Activated CD8-positive, alpha-beta T cell treated with anti-CD3 and anti-CD28 coated beads, Interleukin-2, amount 10 ng/mL, durations not matched to agents 7 days and 5 days (primary cell): ENCODE results near the gene PRELID1. TPM values are rescaled to one million over a fixed set of nuclear protein-coding genes. Genes with fewer than 3 reads are reported as not detected.

Experiments
- ATAC-seq: fragments of 150-1000 bp; cut with Tn5 transposase; one replicate; pipeline ENCODE4 v1.10.0; 2021; ENCODE audit warnings: moderate library complexity
- CTCF ChIA-PET: fragments of 350-600 bp; sonication (Branson Sonifier 250); formaldehyde crosslinking; loops from one replicate; lab custom pipeline; 2021; ENCODE audit warnings: antibody characterized with exemption; lab: Charles Lee
- POLR2A ChIA-PET: fragments of 350-600 bp; sonication (Branson Sonifier 250); formaldehyde crosslinking; loops from one replicate; lab custom pipeline; 2021; ENCODE audit warnings: antibody characterized with exemption; lab: Charles Lee
- DNase-seq: peaks from one replicate; pipeline ENCODE4 v3.0.0-alpha.2; 2020
- H3K27ac Mint-ChIP-seq: one replicate; pipeline ENCODE4 v1.8.0; 2021; ENCODE audit warnings: mild to moderate bottlenecking, mixed read lengths
- H3K27me3 Mint-ChIP-seq: one replicate; pipeline ENCODE4 v1.8.0; 2021; ENCODE audit warnings: low read depth, mixed read lengths
- H3K36me3 Mint-ChIP-seq: one replicate; pipeline ENCODE4 v1.8.0; 2021; ENCODE audit warnings: low read depth, mixed read lengths
- H3K4me1 Mint-ChIP-seq: one replicate; pipeline ENCODE4 v1.8.0; 2021; ENCODE audit warnings: low read depth, mixed read lengths
- H3K4me3 Mint-ChIP-seq: one replicate; pipeline ENCODE4 v1.8.0; 2021; ENCODE audit warnings: mild to moderate bottlenecking, mixed read lengths
- H3K9me3 Mint-ChIP-seq: one replicate; pipeline ENCODE4 v1.8.0; 2022; ENCODE audit warnings: mixed read lengths; ENCODE audit not compliant: insufficient read depth
- total RNA-seq, 2 experiments: library from RNA; stranded (reverse); gene quantifications; one replicate each; pipeline ENCODE4 v1.2.3, GENCODE V29; 2021

Gene PRELID1
- total RNA-seq, 2 experiments from 2014 or later: 152 to 154 TPM

DNA sequence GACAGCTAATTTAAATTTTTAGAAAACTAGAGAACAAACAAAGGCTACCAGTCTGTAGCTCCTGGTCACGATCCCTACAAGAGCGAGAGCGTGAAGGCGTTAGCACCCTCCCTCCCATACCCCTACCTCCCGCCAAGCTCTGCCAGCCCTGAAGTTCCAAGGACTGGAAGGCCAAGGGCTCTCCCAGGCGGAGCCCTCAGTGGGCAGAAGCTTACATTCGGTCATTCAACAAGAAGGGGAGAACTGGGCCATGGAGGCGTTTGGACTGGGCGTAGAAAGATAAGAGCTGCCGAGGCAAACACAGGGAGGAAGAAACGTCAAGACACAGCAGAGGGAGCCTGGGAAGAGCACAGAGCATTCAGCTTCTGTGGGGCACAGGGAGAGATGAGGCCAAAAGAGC lies 5.1 kb downstream of the PRELID1 start:
- DNase-seq (no peak), ATAC-seq (no peak)
- Mint-ChIP-seq H3K36me3 (peaks cover 62% of the 10 kb centered on the region), H3K4me3 (no peak overlapping the region), H3K4me1 (peaks cover 73% of the 10 kb centered on the region), H3K27me3 (no peaks in the 10 kb centered on the region), H3K27ac (peak overlapping the region; percentile 14), H3K9me3 (no peaks in the 10 kb centered on the region)
- ChIA-PET POLR2A (interaction anchor here (1.0 to 2.3 kb wide), 3 partner anchors 9 to 147 kb away, joined by 3 to 7 read pairs (median 4); no protein-coding TSS in a partner anchor), CTCF (interaction anchor here (0.8 to 4.6 kb wide), 22 partner anchors 7 to 195 kb away, joined by 3 to 58 read pairs (median 10); partner anchors contain the start of genes LMAN2 and NSD1)

DNA sequence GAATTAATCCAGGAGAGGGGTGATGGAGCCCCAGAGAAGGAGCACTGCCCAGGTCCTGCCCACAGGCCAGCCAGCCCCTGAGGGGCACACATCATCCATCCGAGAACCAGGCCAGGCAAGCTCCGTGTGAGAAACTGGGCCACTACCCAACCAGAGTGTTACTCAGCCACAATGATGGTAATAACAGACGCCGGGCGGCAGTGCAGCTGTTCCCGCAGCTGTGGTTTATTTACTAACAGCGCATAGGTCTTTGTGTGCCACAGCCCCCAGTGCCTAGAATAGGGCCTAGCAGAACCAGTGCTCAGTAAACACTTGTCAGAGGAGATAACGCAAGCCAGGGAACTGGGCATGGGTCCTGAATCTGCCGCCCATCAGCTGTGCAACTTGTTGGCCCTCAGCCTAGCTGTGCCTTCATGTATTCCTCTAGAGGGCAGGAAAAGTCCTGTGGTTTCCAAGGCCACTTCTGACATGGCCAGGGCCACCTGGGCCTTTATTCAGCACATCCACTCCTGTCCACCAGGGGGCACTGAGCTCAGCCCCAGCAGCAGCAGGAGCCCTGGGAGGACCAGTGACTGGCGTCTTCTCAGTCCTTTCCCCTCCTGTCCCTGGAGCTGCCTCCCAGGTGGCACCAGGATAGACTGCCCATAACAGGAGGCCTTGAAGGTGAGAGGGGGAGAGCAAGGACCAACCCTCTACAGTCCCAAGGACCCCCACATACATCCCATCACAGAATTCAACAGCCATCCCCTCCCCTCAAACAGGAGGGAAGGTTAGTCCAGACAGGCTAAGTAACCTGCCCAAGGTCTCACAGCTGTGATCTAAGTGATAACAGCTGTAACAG lies 6.0 kb downstream of the PRELID1 start:
- peak; percentile 81 for DNase-seq
- Mint-ChIP-seq H3K4me1 (peaks cover 73% of the 10 kb centered on the region), H3K4me3 (peak overlapping the region; percentile 95), H3K27me3 (no peaks in the 10 kb centered on the region), H3K9me3 (no peaks in the 10 kb centered on the region), H3K36me3 (peaks cover 55% of the 10 kb centered on the region), H3K27ac (peak overlapping the region; percentile 75)
- ChIA-PET POLR2A (interaction anchor here (1.0 to 2.3 kb wide), 4 partner anchors 10 to 146 kb away, joined by 3 to 7 read pairs (median 4); no protein-coding TSS in a partner anchor), CTCF (interaction anchor here (0.6 to 4.6 kb wide), 43 partner anchors 8 to 649 kb away, joined by 3 to 58 read pairs (median 5); partner anchors contain the start of genes GRK6 and LMAN2)
- peak; percentile 17 for ATAC-seq

DNA sequence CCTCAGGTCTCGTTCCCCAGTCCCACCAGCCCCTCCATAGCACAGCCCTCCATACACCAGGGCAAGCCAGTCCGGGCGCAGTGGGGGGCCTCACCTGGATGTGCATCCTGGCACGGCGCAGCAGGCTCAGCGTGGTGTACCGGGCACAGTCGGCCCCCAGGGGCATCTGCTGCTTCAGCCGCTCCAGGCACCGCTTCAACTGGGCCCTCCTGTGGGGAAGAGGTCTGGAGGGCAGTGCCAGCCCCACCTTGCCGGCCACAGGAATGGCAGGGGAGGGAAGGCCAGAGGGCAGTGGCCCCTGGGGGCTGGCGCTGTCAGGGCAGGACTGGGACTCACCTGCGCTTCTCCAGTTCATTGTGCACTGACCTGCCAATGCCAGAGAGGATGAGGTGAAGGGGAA lies 6.7 kb downstream of the PRELID1 start:
- H3K27ac Mint-ChIP-seq: peak overlapping the region; percentile 92
- no peaks in the 10 kb centered on the region for H3K27me3 Mint-ChIP-seq
- H3K9me3 Mint-ChIP-seq: no peaks in the 10 kb centered on the region
- no peak for ATAC-seq
- no peak for DNase-seq
- peaks cover 66% of the 10 kb centered on the region for H3K4me1 Mint-ChIP-seq
- ChIA-PET CTCF (interaction anchor here (0.6 to 4.6 kb wide), 40 partner anchors 9 to 650 kb away, joined by 3 to 58 read pairs (median 5); partner anchors contain the start of genes GRK6 and LMAN2), POLR2A (interaction anchor here (1.0 to 2.3 kb wide), 2 partner anchors 54 to 145 kb away, joined by 3 to 7 read pairs; no protein-coding TSS in a partner anchor)
- peak overlapping the region; percentile 95 for H3K4me3 Mint-ChIP-seq
- peaks cover 47% of the 10 kb centered on the region for H3K36me3 Mint-ChIP-seq

DNA sequence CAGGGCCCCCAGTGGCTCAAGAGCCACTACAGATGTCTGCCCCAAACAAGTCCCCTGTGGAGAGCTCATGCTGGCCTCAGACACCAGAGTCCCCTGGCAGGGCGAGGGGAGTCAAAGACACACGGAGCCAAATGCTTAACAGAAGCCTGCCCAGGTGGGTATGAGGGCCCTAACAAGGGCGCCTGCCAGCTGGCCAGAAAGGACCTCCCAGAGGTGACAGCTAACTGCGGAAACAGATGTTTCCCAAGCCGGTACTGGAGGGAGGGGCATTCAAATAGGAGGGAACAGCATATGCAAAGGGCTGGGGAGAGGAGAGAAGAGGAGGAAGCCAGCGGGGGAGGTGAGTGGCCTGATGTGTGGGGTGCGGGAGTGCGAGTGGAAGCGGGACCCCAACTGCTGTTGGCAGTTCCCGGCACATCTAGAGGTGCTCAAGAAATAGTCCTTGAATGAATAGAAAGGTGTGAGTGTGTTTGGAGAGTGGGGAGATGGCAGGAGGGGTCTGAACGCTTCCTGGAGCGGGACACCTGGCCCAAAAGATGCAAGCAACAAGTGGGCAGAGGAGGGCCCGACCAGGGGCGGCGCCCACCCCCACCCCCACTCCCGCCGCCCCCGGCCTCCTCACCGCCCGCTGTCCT lies 7.3 kb downstream of the PRELID1 start:
- ChIA-PET POLR2A (interaction anchor here (2.3 kb wide), 2 partner anchors 41 to 145 kb away, joined by 7 to 13 read pairs; partner anchors contain the start of gene LMAN2), CTCF (interaction anchor here (1.0 to 4.6 kb wide), 27 partner anchors 8 to 650 kb away, joined by 3 to 58 read pairs (median 9); partner anchors contain the start of genes GRK6 and LMAN2)
- H3K27me3 Mint-ChIP-seq: no peaks in the 10 kb centered on the region
- no peaks in the 10 kb centered on the region for H3K9me3 Mint-ChIP-seq
- H3K36me3 Mint-ChIP-seq: peaks cover 41% of the 10 kb centered on the region
- peaks cover 62% of the 10 kb centered on the region for H3K4me1 Mint-ChIP-seq
- H3K27ac Mint-ChIP-seq: peak overlapping the region; percentile 92
- no peak for ATAC-seq
- peak; percentile 61 for DNase-seq
- peak overlapping the region; percentile 95 for H3K4me3 Mint-ChIP-seq

DNA sequence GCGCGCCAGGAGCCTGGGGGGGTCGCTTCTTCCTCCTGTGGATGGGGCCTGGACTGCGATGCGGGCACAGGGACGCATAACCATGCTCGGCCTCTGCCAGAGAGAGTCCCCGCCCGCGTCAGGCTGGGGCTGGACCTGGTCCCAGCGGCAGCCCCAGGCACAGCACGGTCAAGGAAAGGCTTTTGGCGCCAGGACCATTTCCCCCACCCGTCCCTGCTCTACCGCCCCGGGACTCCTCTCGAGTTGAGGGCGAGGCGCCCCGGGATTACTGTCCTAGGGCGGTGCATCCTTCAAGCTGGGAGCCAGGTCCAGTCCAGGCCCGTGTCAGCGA lies 7.8 kb downstream of the PRELID1 start:
- Mint-ChIP-seq H3K27ac (peak overlapping the region; percentile 93), H3K4me1 (peaks cover 61% of the 10 kb centered on the region), H3K36me3 (peaks cover 40% of the 10 kb centered on the region), H3K9me3 (no peaks in the 10 kb centered on the region), H3K27me3 (no peaks in the 10 kb centered on the region), H3K4me3 (peak overlapping the region; percentile 95)
- CTCF ChIA-PET: interaction anchor here (2.6 to 4.6 kb wide), 5 partner anchors 15 to 198 kb away, joined by 13 to 58 read pairs (median 21); no protein-coding TSS in a partner anchor
- POLR2A ChIA-PET: interaction anchor here (1.1 to 2.3 kb wide), 5 partner anchors 8 to 197 kb away, joined by 4 to 13 read pairs (median 7); partner anchors contain the start of genes LMAN2, PRELID1 and RAB24
- no peak for DNase-seq
- no peak for ATAC-seq

DNA sequence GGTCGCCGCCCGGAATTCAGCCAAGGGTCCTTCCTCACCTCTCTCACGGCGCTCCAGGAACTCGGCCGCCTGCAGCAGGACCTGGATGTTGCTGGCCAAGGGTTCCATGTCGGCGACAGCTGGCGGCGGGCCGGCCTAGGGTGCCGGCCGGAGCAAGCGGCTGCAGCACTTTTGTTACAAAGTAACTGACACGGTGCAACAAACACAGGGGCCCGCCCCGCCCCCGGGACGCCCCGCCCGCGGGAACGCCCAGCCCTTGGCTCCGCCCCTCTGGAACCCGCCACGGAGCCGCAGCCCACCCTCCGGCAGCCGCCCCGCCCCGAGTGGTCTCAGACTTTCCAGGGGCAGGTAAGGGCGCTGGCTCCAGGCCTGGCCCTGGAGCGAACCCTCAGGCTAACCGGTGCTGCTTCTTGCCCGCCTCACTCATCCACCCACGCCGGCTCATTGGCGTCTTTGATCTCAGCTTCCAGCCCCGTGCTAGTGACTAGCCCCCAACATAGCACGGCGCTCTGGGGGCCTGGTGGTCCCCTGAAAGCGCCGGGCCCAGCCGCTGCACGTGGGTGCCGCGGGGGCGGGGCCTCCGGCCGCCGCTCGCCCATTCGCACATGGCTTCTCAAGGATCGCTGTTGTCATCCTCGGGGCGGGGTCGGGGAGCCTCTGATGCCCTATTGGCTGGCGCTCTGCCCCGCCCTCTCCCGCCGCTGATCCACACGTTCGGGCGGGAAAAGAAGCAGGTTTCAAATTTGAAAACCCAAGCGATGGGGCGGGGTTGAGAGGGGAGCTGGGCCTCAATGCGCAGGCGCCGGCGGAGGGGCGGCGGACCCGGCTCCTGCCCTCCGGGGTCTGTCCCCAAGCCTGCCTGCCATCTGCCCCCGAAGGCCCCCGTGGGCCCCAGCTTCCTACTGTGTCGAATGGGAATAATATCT lies 8.4 kb downstream of the PRELID1 start, which contains the start of gene MXD3:
Gene MXD3, minus strand, starts transcription at position 176 of the 926 bp plus-strand sequence. Its CDS starts 68 bp downstream, at position 108.
- Mint-ChIP-seq H3K4me1 (peaks cover 55% of the 10 kb centered on the region), H3K36me3 (peaks cover 33% of the 10 kb centered on the region), H3K27ac (peak within 1 kb of the TSS; percentile 93), H3K27me3 (no peaks in the 10 kb centered on the region), H3K4me3 (peak within 1 kb of the TSS; percentile 95), H3K9me3 (no peaks in the 10 kb centered on the region)
- ATAC-seq (peak; percentile 87), DNase-seq (peak; percentile 99)
- CTCF ChIA-PET: interaction anchor here (0.6 to 3.0 kb wide), 20 partner anchors 8 to 198 kb away, joined by 3 to 21 read pairs (median 5); partner anchors contain the start of genes LMAN2, PRELID1 and RAB24
- POLR2A ChIA-PET: interaction anchor here (0.8 to 2.3 kb wide), 16 partner anchors 9 to 788 kb away, joined by 3 to 13 read pairs (median 5); partner anchors contain the start of genes GRK6, LMAN2, PRELID1 and RAB24

DNA sequence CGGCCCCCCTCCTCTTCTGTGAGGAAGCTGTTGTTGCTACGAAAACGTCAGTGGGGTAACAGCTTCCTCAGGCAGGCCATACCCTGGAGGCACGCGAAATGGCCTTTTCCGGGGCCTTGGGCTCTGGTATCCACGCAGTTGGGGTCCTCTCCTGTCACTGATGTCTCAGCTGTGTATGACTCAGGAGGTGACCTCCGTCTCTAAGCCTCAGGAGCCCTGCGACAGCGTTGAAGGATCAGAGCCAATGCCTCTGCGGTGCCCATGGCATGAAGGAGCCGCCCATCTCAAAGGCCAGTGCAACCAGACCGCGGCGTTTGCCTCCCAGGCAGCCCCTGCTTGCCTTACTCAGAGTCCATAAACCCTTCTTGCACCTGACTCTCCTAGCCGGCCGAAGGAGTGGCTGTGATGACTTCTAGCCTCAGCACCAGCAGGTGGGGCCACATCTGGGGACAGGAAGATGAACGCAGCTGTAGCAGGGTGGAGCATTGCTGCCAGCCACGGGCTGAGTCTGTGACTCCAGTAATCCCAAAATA lies 9.1 kb downstream of the PRELID1 start:
- ChIA-PET CTCF (interaction anchor here (0.6 to 3.0 kb wide), 23 partner anchors 9 to 199 kb away, joined by 3 to 21 read pairs (median 5); partner anchors contain the start of genes LMAN2, PRELID1 and RAB24), POLR2A (interaction anchor here (0.7 to 2.3 kb wide), 19 partner anchors 10 to 787 kb away, joined by 3 to 13 read pairs (median 4); partner anchors contain the start of genes GRK6, LMAN2, PRELID1 and RAB24)
- H3K4me1 Mint-ChIP-seq: peaks cover 59% of the 10 kb centered on the region
- no peaks in the 10 kb centered on the region for H3K9me3 Mint-ChIP-seq
- H3K27me3 Mint-ChIP-seq: no peaks in the 10 kb centered on the region
- DNase-seq (peak; percentile 81), ATAC-seq (peak; percentile 34)
- H3K36me3 Mint-ChIP-seq: peaks cover 34% of the 10 kb centered on the region
- peak overlapping the region; percentile 95 for H3K4me3 Mint-ChIP-seq
- H3K27ac Mint-ChIP-seq: peak overlapping the region; percentile 93

DNA sequence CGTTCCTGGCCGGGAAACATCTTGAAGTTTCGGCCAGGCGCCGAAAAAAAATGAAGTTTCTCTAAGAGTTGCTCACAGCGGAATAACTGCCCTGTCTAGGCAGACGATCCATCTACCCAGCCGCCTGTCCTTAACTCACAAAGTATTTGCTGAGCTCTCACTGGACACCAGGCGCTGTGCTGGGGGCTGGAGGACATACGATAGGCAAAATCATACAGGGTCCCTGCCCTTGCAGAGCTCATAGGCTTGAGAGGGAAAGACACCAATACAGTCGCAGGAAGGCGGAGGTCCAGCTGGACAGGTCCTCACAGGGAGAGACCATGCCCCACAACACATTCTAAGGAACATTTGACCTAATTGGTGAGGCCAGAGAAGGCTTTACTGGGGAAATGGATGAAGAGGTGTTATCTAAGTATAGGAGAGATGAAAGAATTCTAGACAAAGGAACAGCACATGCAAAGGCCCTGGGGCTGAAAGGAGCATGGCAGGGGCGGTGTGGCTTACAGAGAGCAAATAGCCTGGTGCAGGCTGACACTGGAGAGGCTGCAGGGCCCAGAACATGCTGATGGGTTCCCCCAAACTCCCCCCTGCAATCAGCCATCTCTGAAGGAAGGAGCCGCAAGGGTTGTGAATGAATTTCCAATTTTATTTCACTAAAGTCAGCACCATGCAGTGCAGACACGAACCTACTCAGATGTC lies 10.1 kb downstream of the PRELID1 start:
- ATAC-seq (no peak), DNase-seq (no peak)
- ChIA-PET CTCF (interaction anchor here (0.9 to 3.0 kb wide), 17 partner anchors 10 to 200 kb away, joined by 3 to 21 read pairs (median 6); partner anchors contain the start of genes LMAN2, PRELID1 and RAB24), POLR2A (interaction anchor here (0.7 to 2.3 kb wide), 10 partner anchors 11 to 164 kb away, joined by 3 to 13 read pairs (median 6); partner anchors contain the start of genes GRK6, LMAN2, PRELID1 and RAB24)
- Mint-ChIP-seq H3K4me1 (peaks cover 60% of the 10 kb centered on the region), H3K36me3 (peaks cover 32% of the 10 kb centered on the region), H3K27ac (peak overlapping the region; percentile 25), H3K9me3 (no peaks in the 10 kb centered on the region), H3K4me3 (peak overlapping the region; percentile 95), H3K27me3 (no peaks in the 10 kb centered on the region)
